Astrocyte of the cerebellum (primary cell): Measurements from ENCODE around the gene ENOX2.

Source experiments
- DNase-seq: peaks from one replicate; pipeline ENCODE4 v3.0.0-alpha.2; 2011; ENCODE audit warnings: low read depth
- H3K4me3 ChIP-seq: 2 replicates; pipeline ENCODE4 v1.5.1; 2011; ENCODE audit warnings: mild to moderate bottlenecking, low read depth, low read length, moderate library complexity
- CTCF ChIP-seq: IDR thresholded peaks from 2 replicates; pipeline ENCODE4 v1.5.1; 2012; ENCODE audit warnings: low read length, low read depth, moderate library complexity, mild to moderate bottlenecking; ENCODE audit errors: missing control alignments
- in situ Hi-C: cut with HindIII; loops from 2 replicates; pipeline ENCODE4 v1.10.0; 2017; ENCODE audit warnings: low sequenced_read_pairs

The ENOX2 gene

GRCh38 chrX:130789793-130790192 lies 113.2 kb downstream of the ENOX2 start:
- in situ Hi-C loops, result no loop called here
- no peak for TF ChIP-seq CTCF
- DNase-seq, result no peak
- H3K4me3 ChIP-seq, result no peak overlapping the region

- in situ Hi-C loops, result no loop called here
Observed at GRCh38 chrX:130788786-130789581, 114.0 kb downstream of the ENOX2 start.

GRCh38 chrX:130786030-130786429 lies 117.0 kb downstream of the ENOX2 start:
- TF ChIP-seq CTCF, result no peak

More at GRCh38 chrX:130788786-130789581, 114.0 kb downstream of the ENOX2 start:
- TF ChIP-seq CTCF, result no peak
- DNase-seq, result no peak
- no peak overlapping the region for H3K4me3 ChIP-seq

GRCh38 chrX:130778773-130779172 lies 124.2 kb downstream of the ENOX2 start:
- in situ Hi-C loops, result no loop called here
- H3K4me3 ChIP-seq, result no peak overlapping the region
- DNase-seq, result no peak
- no peak for TF ChIP-seq CTCF

More at GRCh38 chrX:130786030-130786429, 117.0 kb downstream of the ENOX2 start:
- in situ Hi-C loops, result no loop called here
- no peak for DNase-seq
- H3K4me3 ChIP-seq, result no peak overlapping the region

GRCh38 chrX:130775849-130776248 lies 127.2 kb downstream of the ENOX2 start:
- H3K4me3 ChIP-seq, result no peak overlapping the region
- TF ChIP-seq CTCF, result no peak
- DNase-seq, result no peak
- in situ Hi-C loops, result no loop called here

- in situ Hi-C loops, result no loop called here
- H3K4me3 ChIP-seq, result no peak overlapping the region
- no peak for DNase-seq
- no peak for TF ChIP-seq CTCF
Observed at GRCh38 chrX:130772776-130773143, 130.2 kb downstream of the ENOX2 start.
